Measurements from ENCODE around the gene MRPL48.

The MRPL48 gene

GRCh38 chr11:73801136-73801535 is 13.5 kb downstream of the MRPL48 start:
- no peak for DNase-seq (ENCODE audit: low read depth)
- no peak for TF ChIP-seq CTCF (conservative IDR thresholded peaks at IDR 0.05; ENCODE audit: control insufficient read depth, insufficient read depth, low read depth, low read length)

GRCh38 chr11:73804712-73805111 is 17.0 kb downstream of the MRPL48 start:
- H3K4me3 ChIP-seq (ENCODE audit: control insufficient read depth, low read depth, low read length), result no peak overlapping the region
- no peak for DNase-seq (ENCODE audit: low read depth)
- TF ChIP-seq CTCF (conservative IDR thresholded peaks at IDR 0.05; ENCODE audit: control insufficient read depth, insufficient read depth, low read depth, low read length), result no peak

More at GRCh38 chr11:73801136-73801535, 13.5 kb downstream of the MRPL48 start:
- H3K4me3 ChIP-seq (ENCODE audit: control insufficient read depth, low read depth, low read length), result no peak overlapping the region

GRCh38 chr11:73808052-73808451 is 20.4 kb downstream of the MRPL48 start:
- no peak for TF ChIP-seq CTCF (conservative IDR thresholded peaks at IDR 0.05; ENCODE audit: control insufficient read depth, insufficient read depth, low read depth, low read length)
- H3K4me3 ChIP-seq (ENCODE audit: control insufficient read depth, low read depth, low read length), result no peak overlapping the region
- DNase-seq (ENCODE audit: low read depth), result no peak

GRCh38 chr11:73810637-73811036 is 23.0 kb downstream of the MRPL48 start:
- TF ChIP-seq CTCF (conservative IDR thresholded peaks at IDR 0.05; ENCODE audit: control insufficient read depth, insufficient read depth, low read depth, low read length), result no peak
- DNase-seq (ENCODE audit: low read depth), result no peak
- no peak overlapping the region for H3K4me3 ChIP-seq (ENCODE audit: control insufficient read depth, low read depth, low read length)

- no peak for TF ChIP-seq CTCF (conservative IDR thresholded peaks at IDR 0.05; ENCODE audit: control insufficient read depth, insufficient read depth, low read depth, low read length)
- no peak overlapping the region for H3K4me3 ChIP-seq (ENCODE audit: control insufficient read depth, low read depth, low read length)
- DNase-seq (ENCODE audit: low read depth), result no peak
Observed at GRCh38 chr11:73812234-73812633, 24.6 kb downstream of the MRPL48 start.

- TF ChIP-seq CTCF (conservative IDR thresholded peaks at IDR 0.05; ENCODE audit: control insufficient read depth, insufficient read depth, low read depth, low read length), result no peak
- no peak for DNase-seq (ENCODE audit: low read depth)
- H3K4me3 ChIP-seq (ENCODE audit: control insufficient read depth, low read depth, low read length), result no peak overlapping the region
Observed at GRCh38 chr11:73814812-73815211, 27.1 kb downstream of the MRPL48 start.

- peak; percentile 11 for DNase-seq (ENCODE audit: low read depth)
- TF ChIP-seq CTCF (conservative IDR thresholded peaks at IDR 0.05; ENCODE audit: control insufficient read depth, insufficient read depth, low read depth, low read length), result no peak
- H3K4me3 ChIP-seq (ENCODE audit: control insufficient read depth, low read depth, low read length), result no peak overlapping the region
Observed at GRCh38 chr11:73818846-73819245, 31.2 kb downstream of the MRPL48 start.
